SH-SY5Y (cell line): ENCODE results near the gene FAM209B.
"Not testable (repeated sequence)": the region's sequence is repeated elsewhere in the genome, so short reads cannot be mapped to it uniquely, and the experiment has no call there.

Experiments used
- GATA2 ChIP-seq: IDR thresholded peaks from 2 replicates; pipeline ENCODE4 v1.6.1; 2011; ENCODE audit warnings: mild to moderate bottlenecking, low read depth, low read length
- GATA3 ChIP-seq: IDR thresholded peaks from 2 replicates; pipeline ENCODE4 v1.6.1; 2011; ENCODE audit warnings: low read depth, mild to moderate bottlenecking, low read length, moderate library complexity

FAM209B gene

DNA sequence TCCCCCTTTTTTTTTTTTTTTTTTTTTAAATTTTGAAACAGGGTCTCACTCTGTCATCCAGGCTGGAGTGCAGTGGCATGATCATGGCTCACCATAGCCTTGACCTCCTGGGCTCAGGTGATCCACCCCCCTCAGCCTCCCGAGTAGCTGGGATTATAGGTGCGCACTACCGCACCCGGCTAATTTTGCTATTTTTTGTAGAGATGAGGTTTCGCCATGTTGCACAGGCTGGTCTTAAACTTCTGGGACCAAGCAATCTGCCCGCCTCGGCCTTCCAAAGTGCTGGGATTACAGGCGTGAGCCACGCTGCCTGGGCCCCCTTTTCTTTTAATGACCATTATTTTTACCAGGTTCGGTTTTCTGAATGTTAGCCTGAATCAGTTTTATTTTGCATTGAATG is 13.5 kb upstream of the FAM209B start:
- no peak for TF ChIP-seq GATA3
- no peak for TF ChIP-seq GATA2

DNA sequence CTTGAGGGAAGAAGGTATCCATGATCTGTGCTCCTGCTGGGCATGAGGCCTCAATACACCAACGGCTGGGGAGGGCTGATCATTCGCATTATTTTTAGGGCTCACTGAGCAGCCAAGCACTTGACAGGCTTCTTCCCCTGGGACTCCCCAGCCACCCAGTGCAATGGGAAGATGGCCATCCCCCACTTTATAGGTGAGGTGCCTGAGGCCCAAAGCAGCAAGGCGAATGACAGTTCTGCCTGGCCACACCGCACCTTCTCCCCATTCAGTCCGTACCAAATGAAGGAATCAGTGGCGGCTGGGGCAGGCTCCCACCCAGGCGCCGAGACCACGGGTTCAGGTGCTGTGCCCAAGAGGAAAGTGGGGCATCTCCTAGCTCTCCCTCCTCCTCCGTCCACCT is 12.9 kb upstream of the FAM209B start:
- no peak for TF ChIP-seq GATA3
- TF ChIP-seq GATA2: no peak

GRCh38 chr20:56522311-56522710 is 10.7 kb upstream of the FAM209B start:
- TF ChIP-seq GATA3: no peak
- TF ChIP-seq GATA2: no peak

DNA sequence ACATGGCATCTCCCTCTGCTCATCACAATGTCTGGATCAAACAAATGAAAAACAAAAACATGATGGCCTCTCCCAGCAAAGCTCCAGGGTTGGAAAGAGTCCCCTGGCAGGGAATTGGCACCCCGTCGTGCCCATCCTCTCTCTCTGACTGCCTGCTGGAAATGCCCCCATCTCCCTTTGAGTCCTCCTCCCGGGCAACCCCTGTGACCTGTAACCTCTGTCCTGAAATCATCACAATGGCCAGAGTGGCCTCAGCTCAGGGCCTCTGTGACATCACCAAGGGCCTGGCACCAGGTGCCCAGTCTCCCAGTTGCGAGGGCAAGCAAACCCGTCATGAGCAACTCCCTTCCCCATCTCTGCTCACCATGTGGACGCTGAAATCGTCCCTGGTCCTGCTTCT is 8.6 kb upstream of the FAM209B start, which contains the start of gene FAM209A:
FAM209A (plus strand) TSS at position 301 of the 400 bp plus-strand sequence; CDS start at position 366, 65 bp downstream.
- TF ChIP-seq GATA3, GATA2: not testable (repeated sequence)

GRCh38 chr20:56527521-56527920 is 5.5 kb upstream of the FAM209B start:
- TF ChIP-seq GATA2: no peak
- TF ChIP-seq GATA3: no peak

DNA sequence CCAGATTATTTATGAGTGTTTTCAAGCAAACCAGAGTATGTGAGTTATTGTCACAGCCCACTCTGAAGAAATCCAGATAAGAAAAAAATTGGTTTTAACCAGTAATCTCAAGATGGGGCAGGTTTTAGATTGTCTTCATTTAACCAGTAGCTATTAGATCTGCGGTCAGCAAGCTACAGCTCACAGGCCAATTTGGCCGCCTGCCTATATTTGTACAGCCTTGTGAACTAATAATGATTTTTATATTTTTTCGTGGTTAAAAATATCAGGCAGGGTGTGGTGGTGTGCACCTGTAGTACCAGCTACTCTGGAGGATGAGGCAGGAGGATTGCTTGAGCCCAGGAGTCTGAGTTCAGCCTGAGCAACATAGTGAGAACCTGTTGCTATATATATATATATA is 5.0 kb downstream of the FAM209B start:
- TF ChIP-seq GATA3: no peak
- TF ChIP-seq GATA2: no peak

GRCh38 chr20:56540415-56540814 is 7.4 kb downstream of the FAM209B start:
- no peak for TF ChIP-seq GATA3
- no peak for TF ChIP-seq GATA2

DNA sequence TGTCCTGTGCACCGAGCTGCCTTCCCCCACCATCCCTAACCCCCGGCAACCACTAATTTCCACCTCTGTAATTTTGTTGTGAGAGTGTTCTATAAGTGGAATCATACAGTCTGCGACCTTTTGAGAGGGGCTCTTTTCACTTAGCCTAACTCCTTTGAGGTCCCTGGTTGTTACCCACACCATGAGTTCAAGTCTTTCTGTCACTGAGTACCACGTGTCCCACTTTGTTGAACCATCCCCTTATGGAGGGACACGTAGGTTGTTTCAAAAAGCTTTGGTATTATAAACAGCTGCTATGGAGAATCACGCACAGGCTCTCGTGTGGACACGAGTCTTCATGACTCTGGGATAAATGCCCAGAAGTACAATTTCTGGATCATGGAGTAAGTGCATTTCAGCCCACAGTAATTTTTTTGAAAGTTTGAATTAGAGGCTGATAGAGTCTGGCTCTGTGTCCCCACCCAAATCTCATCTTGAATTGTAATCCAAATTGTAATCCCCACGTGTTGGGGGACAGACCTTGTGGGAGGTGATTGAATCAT is 9.5 kb downstream of the FAM209B start:
- TF ChIP-seq GATA3 (no peak), GATA2 (no peak)

DNA sequence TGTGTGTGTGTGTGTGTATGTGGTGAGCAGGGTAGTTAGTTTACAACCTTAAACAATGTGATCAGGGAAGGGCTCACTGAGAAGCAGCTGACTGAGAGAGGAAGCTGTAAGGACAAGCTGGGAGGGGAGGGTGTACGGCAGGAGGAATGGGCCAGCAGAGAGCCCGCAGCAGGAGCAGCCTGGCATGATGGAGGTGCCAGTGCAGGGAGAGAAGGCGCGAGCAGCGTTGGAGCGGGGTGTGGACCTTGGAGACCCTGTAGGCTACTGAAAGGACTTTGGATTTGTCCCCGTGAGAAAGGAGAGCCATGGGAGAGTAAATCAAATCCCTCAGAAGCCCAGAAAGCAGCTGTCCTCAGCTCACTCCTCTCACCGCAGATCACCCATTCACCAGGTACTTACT is 18.5 kb downstream of the FAM209B start:
- TF ChIP-seq GATA2 (no peak), GATA3 (no peak)

- TF ChIP-seq GATA2 (no peak), GATA3 (no peak)
These were observed 20.0 kb downstream of the FAM209B start for GRCh38 chr20:56552911-56553629.

DNA sequence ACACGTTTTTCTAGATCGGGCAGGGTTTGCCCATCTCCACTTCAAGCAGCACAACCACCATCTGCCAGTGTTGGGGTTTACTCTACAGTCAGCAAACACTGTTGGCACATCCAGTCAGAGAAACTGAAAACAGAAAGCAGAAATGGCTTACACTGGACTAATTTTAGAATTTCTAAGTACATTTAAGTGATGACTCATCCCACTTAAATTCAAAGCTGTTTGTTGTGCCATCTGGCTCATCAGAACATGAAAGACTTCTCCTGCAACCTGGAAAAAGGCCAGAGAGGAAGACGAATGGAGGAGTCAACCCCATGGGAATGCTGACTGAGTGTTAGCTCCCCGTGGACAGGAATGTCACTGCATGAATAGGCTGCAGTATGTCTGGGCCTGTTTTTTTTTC is 21.8 kb downstream of the FAM209B start:
- TF ChIP-seq GATA3 (no peak), GATA2 (no peak)

DNA sequence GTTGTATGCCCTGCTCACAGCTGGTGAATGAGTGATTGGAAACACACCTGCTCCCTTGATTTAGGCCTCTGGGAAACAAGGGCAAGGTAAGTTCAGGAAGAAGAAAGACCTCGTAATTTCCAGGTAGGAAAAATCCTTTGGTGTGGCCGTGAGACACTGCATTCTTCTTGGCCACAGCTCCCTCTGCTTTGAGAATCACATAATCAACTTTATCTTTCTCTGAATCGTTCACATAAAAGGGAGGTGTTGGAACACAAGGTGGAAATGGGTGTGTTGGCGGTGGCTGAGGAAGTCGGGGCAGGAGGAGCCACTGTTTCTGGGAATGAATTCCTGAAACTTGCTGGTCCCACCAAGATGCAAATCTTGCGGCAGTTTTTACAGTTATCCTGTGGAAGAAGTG is 25.9 kb downstream of the FAM209B start:
- TF ChIP-seq GATA2 (no peak), GATA3 (no peak)

GRCh38 chr20:56565511-56565910 is 32.5 kb downstream of the FAM209B start:
- TF ChIP-seq GATA3 (no peak), GATA2 (no peak)

DNA sequence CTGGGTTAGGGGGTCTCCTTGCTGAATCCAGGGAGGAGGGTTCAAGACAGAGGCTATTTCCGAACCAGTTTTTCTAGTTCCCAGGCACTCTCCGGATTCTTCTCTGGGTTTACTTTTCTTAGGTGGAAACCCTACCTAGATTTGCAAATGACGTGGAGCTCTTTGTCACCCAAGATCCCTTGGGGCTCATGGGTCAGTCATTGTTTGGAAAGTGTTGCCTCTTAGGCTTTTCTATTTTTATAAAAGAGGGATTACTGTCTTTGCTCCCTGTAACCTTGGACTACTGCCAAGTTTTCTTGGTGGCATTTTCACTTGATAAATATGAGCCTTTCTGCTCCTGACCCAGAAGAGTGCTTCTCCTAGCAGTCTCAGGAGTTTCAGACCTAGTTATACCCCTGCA is 33.6 kb downstream of the FAM209B start:
- TF ChIP-seq GATA2 (no peak), GATA3 (no peak)

GRCh38 chr20:56570832-56571231 is 37.8 kb downstream of the FAM209B start:
- TF ChIP-seq GATA3 (no peak), GATA2 (no peak)

- no peak for TF ChIP-seq GATA2
- TF ChIP-seq GATA3: no peak
These were observed 39.1 kb downstream of the FAM209B start for GRCh38 chr20:56572172-56572571.
